ENCODE data around the gene C2orf69. TPM values are rescaled to one million over a fixed set of nuclear protein-coding genes. Genes with fewer than 3 reads are reported as not detected.

C2orf69 gene
- polyA plus RNA-seq, 3 donors: 5.5 to 9.4 (median 6.9) TPM

GRCh38 chr2:199955339-199956061 lies 44.4 kb downstream of the C2orf69 start, which contains the start of the genes MAIP1 and TYW5:
Gene MAIP1, plus strand, starts transcription at chr2:199955582. Its CDS starts 217 bp downstream, at chr2:199955799.
Gene TYW5, minus strand, starts transcription at chr2:199955491. Its CDS starts 21 bp downstream, at chr2:199955470.
- peak within 1 kb of the TSS; percentile 98 for H2AFZ ChIP-seq (ENCODE audit: insufficient read depth, low read depth, low read length, poor library complexity, severe bottlenecking)
- intact Hi-C loops (cut with micrococcal nuclease): no loop called here
- H3K27ac Mint-ChIP-seq: peak within 1 kb of the TSS; percentile 90 to 96 (median 93)

GRCh38 chr2:199956062-199956380 lies 44.9 kb downstream of the C2orf69 start:
- Histone ChIP-seq H3K4me3 (replicated peaks in 1 of 3; ENCODE audit: low read depth in 2 of 3, low read length in 3 of 3) (peak overlapping the region; percentile 54 to 94 (median 90)), H4K20me1 (ENCODE audit: insufficient read depth, low read length) (peaks cover 4% of the 10 kb centered on the region), H3K9ac (ENCODE audit: insufficient read depth, low read length, poor library complexity, severe bottlenecking) (peak overlapping the region; percentile 90), H3K4me1 (ENCODE audit: control insufficient read depth in 1 of 2, insufficient read depth in 2 of 2, low read length in 2 of 2) (peaks cover 22 to 32% of the 10 kb centered on the region in 2 donors), H3K4me2 (replicated peaks; ENCODE audit: extremely low read depth, low read length, poor library complexity, severe bottlenecking) (peak overlapping the region; percentile 91), H3K79me2 (ENCODE audit: insufficient read depth, low read length) (peaks cover 71% of the 10 kb centered on the region), H2AFZ (ENCODE audit: insufficient read depth, low read depth, low read length, poor library complexity, severe bottlenecking) (peak overlapping the region; percentile 98), H3K27ac (ENCODE audit: low read depth in 1 of 2, low read length in 2 of 2) (peak overlapping the region; percentile 82 to 95), H3K27me3 (ENCODE audit: control insufficient read depth in 2 of 2, insufficient read depth in 2 of 2, low read length in 2 of 2) (no peaks in the 10 kb centered on the region), H3K36me3 (replicated peaks in 1 of 2; ENCODE audit: control insufficient read depth in 1 of 2, insufficient read depth in 2 of 2, low read length in 2 of 2) (peaks cover 26 to 34% of the 10 kb centered on the region in 2 donors), H3K9me3 (replicated peaks in 1 of 2; ENCODE audit: control insufficient read depth in 1 of 2, insufficient read depth in 1 of 2, low read length in 2 of 2) (no peaks in the 10 kb centered on the region)
- no peak for TF ChIP-seq CTCF (IDR thresholded peaks at IDR 0.05)
- intact Hi-C loops (cut with micrococcal nuclease): no loop called here
- Mint-ChIP-seq H3K36me3 (peaks cover 23 to 30% of the 10 kb centered on the region in 2 donors), H3K9me3 (no peaks in the 10 kb centered on the region), H3K27ac (peak overlapping the region; percentile 90 to 96 (median 93)), H3K4me3 (peak overlapping the region; percentile 97 to 99), H3K27me3 (ENCODE audit: low read depth in 3 of 3) (no peaks in the 10 kb centered on the region), H3K4me1 (peaks cover 41% of the 10 kb centered on the region)
- DNase-seq: no peak
- WGBS (ENCODE audit: insufficient coverage): 3% methylated on average over 10 of the region's 10 CpGs

More at GRCh38 chr2:199955339-199956061, 44.4 kb downstream of the C2orf69 start, which contains the start of the genes MAIP1 and TYW5:
- Histone ChIP-seq H3K27me3 (ENCODE audit: control insufficient read depth in 2 of 2, insufficient read depth in 2 of 2, low read length in 2 of 2) (no peaks in the 10 kb centered on the region), H3K4me1 (ENCODE audit: control insufficient read depth in 1 of 2, insufficient read depth in 2 of 2, low read length in 2 of 2) (peaks cover 22 to 32% of the 10 kb centered on the region in 2 donors), H3K9me3 (replicated peaks in 1 of 2; ENCODE audit: control insufficient read depth in 1 of 2, insufficient read depth in 1 of 2, low read length in 2 of 2) (no peaks in the 10 kb centered on the region), H3K9ac (ENCODE audit: insufficient read depth, low read length, poor library complexity, severe bottlenecking) (peak within 1 kb of the TSS; percentile 90), H3K36me3 (replicated peaks in 1 of 2; ENCODE audit: control insufficient read depth in 1 of 2, insufficient read depth in 2 of 2, low read length in 2 of 2) (peaks cover 23 to 32% of the 10 kb centered on the region in 2 donors), H4K20me1 (ENCODE audit: insufficient read depth, low read length) (peaks cover 4% of the 10 kb centered on the region), H3K4me2 (replicated peaks; ENCODE audit: extremely low read depth, low read length, poor library complexity, severe bottlenecking) (peak within 1 kb of the TSS; percentile 91), H3K27ac (ENCODE audit: low read depth in 1 of 2, low read length in 2 of 2) (peak within 1 kb of the TSS; percentile 82 to 95), H3K4me3 (replicated peaks in 1 of 3; ENCODE audit: low read depth in 2 of 3, low read length in 3 of 3) (peak within 1 kb of the TSS; percentile 54 to 94 (median 90)), H3K79me2 (ENCODE audit: insufficient read depth, low read length) (peaks cover 76% of the 10 kb centered on the region)
- WGBS (ENCODE audit: insufficient coverage): under 1% methylated on average over 64 of the region's 64 CpGs
- no peaks in the 10 kb centered on the region for H3K27me3 Mint-ChIP-seq (ENCODE audit: low read depth in 3 of 3)
- H3K4me1 Mint-ChIP-seq: peaks cover 41% of the 10 kb centered on the region
- peak; percentile 21 for TF ChIP-seq CTCF (IDR thresholded peaks at IDR 0.05)
- peak within 1 kb of the TSS; percentile 97 to 99 for H3K4me3 Mint-ChIP-seq
- no peaks in the 10 kb centered on the region for H3K9me3 Mint-ChIP-seq
- H3K36me3 Mint-ChIP-seq: peaks cover 21 to 27% of the 10 kb centered on the region in 2 donors
- peak; percentile 66 to 70 (median 69) for DNase-seq

Measured in CD14-positive monocyte (primary cell).